Tibial artery (tissue), 4 donors: ENCODE results near the gene DCAF8.

Experiments
- DNase-seq, 2 donors: peaks; one replicate each; pipeline ENCODE4 v3.0.0-alpha.2; 2019
- H3K27ac ChIP-seq, 2 donors: fragments of 200-600 bp; sonication (generic) in 1 of 2; 1 replicate in 1 of 2; 2 replicates in 1 of 2; pipeline ENCODE4 v1.5.1; 2018 to 2019; ENCODE audit warnings: mild to moderate bottlenecking in 1 of 2
- H3K27me3 ChIP-seq, 2 donors: fragments of 200-600 bp; sonication (generic) in 1 of 2; one replicate each; pipeline versions ENCODE4 v1.5.1 to v1.6.0; 2016 to 2019
- H3K36me3 ChIP-seq, 3 donors: fragments of 200-600 bp; sonication (generic) in 2 of 3; one replicate each; pipeline ENCODE4 v1.5.1; 2016 to 2019; ENCODE audit warnings: mild to moderate bottlenecking in 2 of 3
- H3K4me1 ChIP-seq, 4 donors: fragments of 200-600 bp; sonication (generic) in 2 of 4; 1 replicate in 3 of 4; 2 replicates in 1 of 4; pipeline ENCODE4 v1.5.1; 2016 to 2019
- H3K4me3 ChIP-seq, 2 donors: fragments of 200-600 bp; sonication (generic) in 1 of 2; 1 replicate in 1 of 2; 2 replicates in 1 of 2; pipeline ENCODE4 v1.5.1; 2018 to 2019; ENCODE audit warnings: mild to moderate bottlenecking in 2 of 2
- H3K9me3 ChIP-seq, 3 donors: fragments of 200-600 bp; sonication (generic) in 1 of 3; one replicate each; pipeline ENCODE4 v1.5.1; 2016 to 2019
- CTCF ChIP-seq, 2 experiments: fragments of 200-600 bp in 1 of 2; fragments of 450-650 bp in 1 of 2; IDR thresholded peaks; one replicate each; pipeline ENCODE4 v1.5.1; 2017 to 2019; ENCODE audit warnings: antibody characterized with exemption in 2 of 2, mild to moderate bottlenecking in 1 of 2, moderate library complexity in 1 of 2
- intact Hi-C: fragments of 100-400 bp; cut with DNase I; formaldehyde crosslinking; loops from one replicate; pipeline ENCODE4 v1.15.0; 2023; ENCODE audit warnings: low total_unique reads

The DCAF8 gene

GRCh38 chr1:160206036-160206389, 56.3 kb downstream of the DCAF8 start:
- TF ChIP-seq CTCF (IDR thresholded peaks at IDR 0.05) = no peak
- peak; percentile 65 to 86 for DNase-seq

GRCh38 chr1:160205242-160206035, 56.9 kb downstream of the DCAF8 start, which contains the start of gene PEA15:
PEA15 (plus strand) TSS chr1:160205384; CDS start chr1:160211545, 6,161 bp downstream.
- Histone ChIP-seq H3K36me3 (peaks cover 0 to 15% (median 4%) of the 10 kb centered on the region in 3 donors), H3K4me1 (peaks cover 0 to 57% (median 46%) of the 10 kb centered on the region in 4 donors), H3K4me3 (peak within 1 kb of the TSS; percentile 92 to 100), H3K27me3 (no peaks in the 10 kb centered on the region), H3K9me3 (no peaks in the 10 kb centered on the region), H3K27ac (peak within 1 kb of the TSS; percentile 97 to 98)
- intact Hi-C loops = no loop called here
- DNase-seq = peak; percentile 69 to 89
- no peak for TF ChIP-seq CTCF (IDR thresholded peaks at IDR 0.05)

More at GRCh38 chr1:160206036-160206389, 56.3 kb downstream of the DCAF8 start:
- Histone ChIP-seq H3K27me3 (no peaks in the 10 kb centered on the region), H3K4me1 (peaks cover 0 to 63% (median 51%) of the 10 kb centered on the region in 4 donors), H3K27ac (peak overlapping the region; percentile 97 to 98), H3K4me3 (peak overlapping the region; percentile 92 to 100), H3K36me3 (peaks cover 0 to 19% (median 6%) of the 10 kb centered on the region in 3 donors), H3K9me3 (no peaks in the 10 kb centered on the region)
- intact Hi-C loops = no loop called here

GRCh38 chr1:160204526-160205241, 57.7 kb downstream of the DCAF8 start:
- intact Hi-C loops = no loop called here
- H3K27ac ChIP-seq = peak overlapping the region; percentile 97 to 98
- DNase-seq = no peak
- no peaks in the 10 kb centered on the region for H3K27me3 ChIP-seq
- no peaks in the 10 kb centered on the region for H3K9me3 ChIP-seq
- TF ChIP-seq CTCF (IDR thresholded peaks at IDR 0.05) = no peak
- peak overlapping the region; percentile 92 to 100 for H3K4me3 ChIP-seq
- peaks cover 0 to 15% (median 4%) of the 10 kb centered on the region in 3 donors for H3K36me3 ChIP-seq
- H3K4me1 ChIP-seq = peaks cover 0 to 49% (median 39%) of the 10 kb centered on the region in 4 donors

- Histone ChIP-seq H3K4me3 (no peak overlapping the region), H3K27me3 (no peaks in the 10 kb centered on the region), H3K4me1 (peaks cover 0 to 10% (median 9%) of the 10 kb centered on the region in 4 donors), H3K9me3 (no peaks in the 10 kb centered on the region), H3K27ac (no peak overlapping the region), H3K36me3 (no peaks in the 10 kb centered on the region)
- intact Hi-C loops = no loop called here
- no peak for TF ChIP-seq CTCF (IDR thresholded peaks at IDR 0.05)
- DNase-seq = no peak
These were observed 61.6 kb downstream of the DCAF8 start for GRCh38 chr1:160200786-160201185.

GRCh38 chr1:160197231-160197630, 65.1 kb downstream of the DCAF8 start:
- DNase-seq = peak in 1 of 2 donors; percentile 35
- no peaks in the 10 kb centered on the region for H3K27me3 ChIP-seq
- no peaks in the 10 kb centered on the region for H3K9me3 ChIP-seq
- no peak overlapping the region for H3K27ac ChIP-seq
- no peak overlapping the region for H3K4me3 ChIP-seq
- H3K36me3 ChIP-seq = no peaks in the 10 kb centered on the region
- intact Hi-C loops = no loop called here
- peaks cover 0 to 12% (median 11%) of the 10 kb centered on the region in 4 donors for H3K4me1 ChIP-seq
- TF ChIP-seq CTCF (IDR thresholded peaks at IDR 0.05) = no peak
